Upper lobe of right lung (tissue), 1 donor: ENCODE measurements around the gene VGLL4. TPM values are rescaled to one million over a fixed set of nuclear protein-coding genes. Genes with fewer than 3 reads are reported as not detected.

Experiments
- ATAC-seq: fragments of 200-7000 bp; cut with Tn5 transposase; one replicate; pipeline ENCODE4 v1.9.1; 2020; ENCODE audit warnings: mild to moderate bottlenecking, moderate library complexity
- DNase-seq: peaks from one replicate; pipeline ENCODE4 v3.0.0-alpha.2; 2020
- H3K27ac ChIP-seq: fragments of 200-600 bp; one replicate; pipeline ENCODE4 v1.8.0; 2022
- H3K27me3 ChIP-seq: fragments of 200-600 bp; one replicate; pipeline ENCODE4 v1.8.0; 2022; ENCODE audit warnings: mild to moderate bottlenecking
- H3K36me3 ChIP-seq: fragments of 200-600 bp; one replicate; pipeline ENCODE4 v1.8.0; 2022
- H3K4me1 ChIP-seq: fragments of 200-600 bp; one replicate; pipeline ENCODE4 v1.8.0; 2022
- H3K4me3 ChIP-seq: fragments of 200-600 bp; one replicate; pipeline ENCODE4 v1.8.0; 2022; ENCODE audit warnings: mild to moderate bottlenecking
- H3K9me3 ChIP-seq: fragments of 200-600 bp; one replicate; pipeline ENCODE4 v1.8.0; 2022
- intact Hi-C: fragments of 100-400 bp; cut with DNase I; formaldehyde crosslinking; loops from one replicate; pipeline ENCODE4 v1.11.0; 2022
- total RNA-seq: library from RNA; stranded (reverse); fragmentation: NEBNext Ultra II Directional; extraction: Animal tissue kit (Norgen Biotek cat#: 25700); gene quantifications from one replicate; pipeline ENCODE4 v1.2.1, GENCODE V29; 2021
- TF ChIP-seq, protein P1 (sequence below): fragments of 200-600 bp; IDR thresholded peaks from one replicate; pipeline ENCODE4 v1.8.0; 2022; ENCODE audit warnings: antibody characterized with exemption
- donor health status: DM: no; HTN: yes; CAD: no; lungs with severe emphysema.

Gene VGLL4
- total RNA-seq, 1 donor from 2014 or later, result 57.5 TPM

DNA sequence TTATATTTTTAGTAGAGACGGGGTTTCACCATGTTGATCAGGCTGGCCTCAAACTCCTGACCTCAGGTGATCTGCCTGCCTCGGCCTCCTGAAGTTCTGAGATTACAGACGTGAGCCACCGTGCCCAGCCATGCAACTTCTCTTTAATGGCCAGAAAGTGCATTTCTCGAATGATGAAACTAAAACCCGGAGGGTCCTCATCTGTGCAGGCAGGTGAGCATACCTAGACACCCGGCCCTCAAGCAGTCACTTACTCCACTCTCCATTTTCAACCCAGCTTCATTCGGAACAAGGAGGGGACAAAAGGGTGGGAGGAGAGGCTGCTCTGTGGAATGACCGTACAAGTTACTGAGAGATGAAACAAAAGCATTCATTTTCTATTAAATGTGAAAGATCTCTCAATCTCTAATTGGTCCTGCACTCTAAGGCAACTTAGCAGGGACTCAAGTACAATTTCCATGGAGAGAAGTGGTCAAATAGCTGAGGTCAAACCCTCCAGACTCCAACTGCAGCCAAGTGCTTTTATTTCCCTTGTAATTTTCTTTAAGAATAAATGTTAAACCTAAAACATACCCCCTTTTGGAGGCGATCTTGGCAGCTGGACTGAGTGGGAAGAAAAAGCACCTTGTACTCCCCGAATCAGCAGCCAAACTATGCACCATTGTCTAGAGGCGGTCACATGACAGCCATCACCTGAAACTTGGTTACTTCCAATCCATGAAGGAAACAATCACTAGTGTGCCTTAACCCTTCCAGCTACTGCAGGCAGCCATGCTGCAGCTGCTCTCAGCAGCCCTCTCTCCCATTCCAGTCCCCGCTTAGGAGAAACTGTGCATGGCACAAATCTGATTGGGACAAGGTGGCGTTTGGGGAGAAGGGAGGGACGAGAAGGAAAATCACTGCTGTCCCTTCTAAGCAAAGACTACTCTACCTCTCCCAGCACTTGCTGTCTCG lies 62.2 kb downstream of the VGLL4 start:
- DNase-seq (no peak), ATAC-seq (peak; percentile 33)
- TF ChIP-seq, protein P1, sequence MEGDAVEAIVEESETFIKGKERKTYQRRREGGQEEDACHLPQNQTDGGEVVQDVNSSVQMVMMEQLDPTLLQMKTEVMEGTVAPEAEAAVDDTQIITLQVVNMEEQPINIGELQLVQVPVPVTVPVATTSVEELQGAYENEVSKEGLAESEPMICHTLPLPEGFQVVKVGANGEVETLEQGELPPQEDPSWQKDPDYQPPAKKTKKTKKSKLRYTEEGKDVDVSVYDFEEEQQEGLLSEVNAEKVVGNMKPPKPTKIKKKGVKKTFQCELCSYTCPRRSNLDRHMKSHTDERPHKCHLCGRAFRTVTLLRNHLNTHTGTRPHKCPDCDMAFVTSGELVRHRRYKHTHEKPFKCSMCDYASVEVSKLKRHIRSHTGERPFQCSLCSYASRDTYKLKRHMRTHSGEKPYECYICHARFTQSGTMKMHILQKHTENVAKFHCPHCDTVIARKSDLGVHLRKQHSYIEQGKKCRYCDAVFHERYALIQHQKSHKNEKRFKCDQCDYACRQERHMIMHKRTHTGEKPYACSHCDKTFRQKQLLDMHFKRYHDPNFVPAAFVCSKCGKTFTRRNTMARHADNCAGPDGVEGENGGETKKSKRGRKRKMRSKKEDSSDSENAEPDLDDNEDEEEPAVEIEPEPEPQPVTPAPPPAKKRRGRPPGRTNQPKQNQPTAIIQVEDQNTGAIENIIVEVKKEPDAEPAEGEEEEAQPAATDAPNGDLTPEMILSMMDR, result no peak
- Histone ChIP-seq H3K9me3 (no peaks in the 10 kb centered on the region), H3K36me3 (no peaks in the 10 kb centered on the region), H3K4me1 (peaks cover 35% of the 10 kb centered on the region), H3K4me3 (peak overlapping the region; percentile 30), H3K27me3 (no peaks in the 10 kb centered on the region), H3K27ac (peak overlapping the region; percentile 58)
- intact Hi-C loops, result no loop called here

DNA sequence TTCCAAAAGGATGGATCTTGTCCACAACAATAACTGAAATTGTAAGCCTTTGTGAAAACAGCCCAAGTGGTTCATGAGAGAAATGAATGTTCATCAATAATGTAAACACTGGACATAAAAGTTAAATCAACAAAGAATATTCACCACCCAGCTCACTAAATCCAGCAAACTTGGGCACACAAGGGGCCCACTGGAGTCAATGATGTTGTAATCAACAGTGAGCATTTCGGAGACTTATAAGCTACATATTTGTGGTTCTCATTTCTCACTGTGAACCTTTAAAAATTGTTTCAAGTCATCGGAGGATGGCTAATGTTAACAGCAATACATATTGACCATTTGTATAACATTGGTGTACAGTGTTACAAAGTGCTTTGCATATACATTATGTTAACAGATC lies 63.1 kb downstream of the VGLL4 start:
- Histone ChIP-seq H3K27ac (no peak overlapping the region), H3K27me3 (no peaks in the 10 kb centered on the region), H3K36me3 (no peaks in the 10 kb centered on the region), H3K4me3 (no peak overlapping the region), H3K9me3 (no peaks in the 10 kb centered on the region), H3K4me1 (peaks cover 35% of the 10 kb centered on the region)
- intact Hi-C loops, result no loop called here
- TF ChIP-seq, protein P1, result no peak
- ATAC-seq (no peak), DNase-seq (no peak)

DNA sequence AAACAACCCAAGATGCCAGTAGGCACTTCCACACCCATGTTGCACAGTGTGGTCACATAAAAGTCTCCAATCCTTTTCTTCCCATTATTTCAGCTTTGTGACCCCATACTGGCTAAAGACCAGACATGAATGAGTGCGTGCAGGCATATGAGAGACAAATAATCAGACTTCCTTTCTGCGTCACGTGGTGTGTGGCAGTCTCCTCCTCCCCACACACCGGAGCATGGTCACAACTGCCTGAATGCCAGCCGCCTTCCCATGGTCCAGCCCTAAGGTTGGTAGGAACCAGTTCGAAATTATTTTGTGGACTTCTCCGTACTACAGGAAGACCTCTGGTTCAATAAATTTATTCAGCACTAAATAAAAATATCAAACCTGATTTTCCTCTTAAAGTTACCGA lies 65.5 kb downstream of the VGLL4 start:
- H3K4me3 ChIP-seq, result no peak overlapping the region
- no peak for DNase-seq
- no peaks in the 10 kb centered on the region for H3K9me3 ChIP-seq
- ATAC-seq, result no peak
- H3K4me1 ChIP-seq, result peaks cover 27% of the 10 kb centered on the region
- no peak overlapping the region for H3K27ac ChIP-seq
- TF ChIP-seq, protein P1, result no peak
- intact Hi-C loops, result loop anchor here (10.0 kb wide), 1 partner anchor 57 kb away; no protein-coding TSS in a partner anchor
- no peaks in the 10 kb centered on the region for H3K36me3 ChIP-seq
- no peaks in the 10 kb centered on the region for H3K27me3 ChIP-seq

DNA sequence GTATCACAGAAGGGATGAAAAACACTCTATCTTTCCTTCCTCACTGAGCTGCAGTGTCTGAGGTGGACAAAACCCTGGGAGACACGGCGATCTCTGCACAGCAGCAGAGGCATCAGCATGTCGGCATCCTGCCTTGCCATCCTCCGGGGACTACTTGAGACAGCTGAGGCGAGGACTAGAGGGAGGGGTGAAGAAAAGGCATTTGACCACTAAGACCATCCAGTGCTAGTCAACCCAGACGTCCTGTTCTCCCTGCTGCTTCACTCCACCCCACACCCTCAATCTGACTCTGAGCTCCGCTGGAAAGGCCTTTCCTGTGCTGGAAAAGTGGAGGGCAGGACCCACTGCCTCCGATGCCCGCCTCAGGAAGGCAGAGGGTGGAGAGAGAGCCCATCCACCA lies 67.3 kb downstream of the VGLL4 start:
- intact Hi-C loops, result loop anchor here (10.0 kb wide), 1 partner anchor 58 kb away; no protein-coding TSS in a partner anchor
- no peak for DNase-seq
- no peaks in the 10 kb centered on the region for H3K9me3 ChIP-seq

DNA sequence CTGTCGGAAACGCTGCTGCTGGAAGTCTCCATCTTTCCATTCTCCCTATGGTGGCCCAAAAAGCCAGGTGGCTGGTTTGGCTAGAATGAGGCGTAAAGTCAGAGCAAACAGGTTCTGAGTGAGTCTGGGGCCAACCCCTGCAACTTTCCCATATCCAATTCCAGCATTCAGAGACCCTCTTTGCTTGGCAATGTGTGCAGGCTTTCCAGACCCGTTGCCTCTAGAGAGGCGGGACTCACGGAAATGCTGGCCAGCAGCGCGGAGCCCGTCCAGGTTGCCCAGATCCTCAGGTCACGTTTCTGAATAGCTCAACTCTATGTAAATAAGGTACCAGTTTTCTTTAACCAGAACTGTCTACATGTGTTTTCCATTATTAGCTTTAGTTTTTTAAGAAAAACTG lies 68.0 kb downstream of the VGLL4 start:
- no peak overlapping the region for H3K4me3 ChIP-seq
- TF ChIP-seq, protein P1, result no peak
- H3K9me3 ChIP-seq, result no peaks in the 10 kb centered on the region
- no peak overlapping the region for H3K27ac ChIP-seq
- DNase-seq (no peak), ATAC-seq (no peak)
- peaks cover 7% of the 10 kb centered on the region for H3K4me1 ChIP-seq
- intact Hi-C loops, result loop anchor here (10.0 kb wide), 1 partner anchor 59 kb away; no protein-coding TSS in a partner anchor
- H3K27me3 ChIP-seq, result no peaks in the 10 kb centered on the region
- no peaks in the 10 kb centered on the region for H3K36me3 ChIP-seq

More for the DNA sequence above, 67.3 kb downstream of the VGLL4 start:
- H3K27me3 ChIP-seq, result no peaks in the 10 kb centered on the region
- no peaks in the 10 kb centered on the region for H3K36me3 ChIP-seq
- no peak overlapping the region for H3K27ac ChIP-seq
- H3K4me1 ChIP-seq, result peaks cover 10% of the 10 kb centered on the region
- TF ChIP-seq, protein P1, result no peak
- no peak overlapping the region for H3K4me3 ChIP-seq
- peak; percentile 35 for ATAC-seq
